GM12874 (cell line): ENCODE measurements around the gene INSC.

Source experiments
- CTCF ChIP-seq: IDR thresholded peaks from 2 replicates; pipeline ENCODE4 v1.5.1; 2011; ENCODE audit warnings: low read depth, mild to moderate bottlenecking, control low read depth, low read length, moderate library complexity; ENCODE audit not compliant: insufficient read depth

Gene INSC

DNA sequence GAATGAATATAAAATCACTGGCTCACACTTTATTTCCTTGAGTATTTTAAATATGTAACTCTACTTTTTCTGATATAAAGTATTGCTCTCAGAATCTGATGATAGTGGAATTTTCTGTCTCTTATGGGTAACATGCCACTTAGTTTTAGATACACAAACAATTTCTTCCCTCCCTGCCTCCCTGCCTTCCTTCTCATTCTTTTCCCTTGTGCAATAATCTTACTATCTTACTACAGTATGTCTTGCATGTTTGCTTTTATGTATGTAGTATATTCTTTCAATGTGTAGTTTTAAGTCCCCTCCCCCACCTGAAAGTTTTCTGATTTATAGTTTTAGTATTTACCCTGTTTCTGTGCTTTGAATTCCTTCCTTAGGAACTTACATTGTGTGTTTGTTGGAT is 48.4 kb downstream of the INSC start:
- no peak for TF ChIP-seq CTCF

GRCh38 chr11:15166204-15166603 is 51.5 kb downstream of the INSC start:
- no peak for TF ChIP-seq CTCF

DNA sequence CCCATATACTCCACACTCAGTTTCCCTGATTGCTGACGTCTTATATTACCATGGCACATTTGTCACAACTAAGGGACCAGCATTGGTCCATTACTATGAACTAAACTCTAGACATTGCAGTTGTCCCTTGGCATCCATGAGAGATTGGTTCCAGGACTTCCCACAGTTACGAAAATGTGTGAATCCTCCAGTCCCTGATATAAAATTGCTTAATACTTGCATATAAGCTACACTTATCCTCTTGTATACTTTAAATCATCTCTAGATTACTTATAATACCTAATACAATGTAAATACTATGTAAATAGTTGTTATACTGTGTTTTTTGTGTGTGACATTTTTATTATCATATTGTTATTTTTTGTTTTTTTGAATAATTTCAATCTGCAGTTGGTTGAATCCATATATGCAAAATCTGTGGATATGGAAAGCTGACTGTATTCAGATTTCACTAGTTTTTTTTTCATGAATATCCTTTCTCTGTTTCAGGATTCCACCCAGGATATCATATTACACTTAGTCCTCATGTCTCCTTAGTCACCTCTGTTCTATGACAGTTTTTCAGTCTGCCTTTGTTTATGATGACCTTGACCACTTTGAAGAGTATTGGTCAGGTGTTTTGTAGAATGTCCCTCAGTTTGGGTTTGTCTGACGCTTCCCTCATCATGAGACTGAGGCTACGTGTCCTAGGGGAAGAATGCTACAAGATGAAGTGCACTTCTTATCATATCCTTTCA is 55.3 kb downstream of the INSC start:
- TF ChIP-seq CTCF: no peak

GRCh38 chr11:15170698-15171097 is 56.0 kb downstream of the INSC start:
- no peak for TF ChIP-seq CTCF

GRCh38 chr11:15171956-15172355 is 57.2 kb downstream of the INSC start:
- no peak for TF ChIP-seq CTCF

DNA sequence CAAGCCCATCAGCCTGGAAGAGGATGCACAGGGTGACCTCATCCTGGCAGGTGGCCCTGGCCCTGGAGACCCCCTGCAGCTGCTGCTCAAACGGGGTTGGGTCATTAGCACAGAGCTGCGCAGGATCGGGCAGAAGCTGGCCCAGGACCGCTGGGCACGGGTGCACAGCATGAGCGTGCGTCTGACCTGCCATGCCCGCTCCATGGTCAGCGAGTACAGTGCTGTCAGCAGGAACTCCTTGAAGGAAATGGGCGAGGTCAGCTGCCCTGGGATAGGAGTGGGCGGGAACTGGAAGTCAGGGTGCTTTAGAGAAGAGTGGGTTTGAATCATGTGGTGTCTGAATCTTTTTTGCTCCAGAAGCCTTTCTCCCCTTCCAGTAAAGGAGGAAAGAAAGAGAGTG is 61.1 kb downstream of the INSC start:
- TF ChIP-seq CTCF: no peak

GRCh38 chr11:15176646-15177163 is 62.0 kb downstream of the INSC start:
- TF ChIP-seq CTCF: no peak

DNA sequence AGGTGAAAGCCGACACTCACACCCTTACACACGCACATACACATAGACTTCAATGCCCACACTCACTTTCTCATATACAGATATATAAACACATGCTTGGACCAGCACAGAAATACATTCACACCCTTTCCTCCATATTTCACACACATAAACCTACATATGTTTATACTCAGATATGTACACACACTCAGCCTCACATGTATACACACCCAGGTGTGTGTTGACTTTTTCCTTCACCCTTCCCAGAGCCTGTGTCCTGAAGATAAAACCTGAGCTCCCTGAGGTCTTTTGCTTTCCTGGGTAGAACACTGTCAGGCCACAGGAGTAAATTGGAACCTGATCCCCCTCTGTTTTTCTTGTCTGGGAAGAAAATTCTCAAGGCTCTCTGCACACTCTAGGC is 62.8 kb downstream of the INSC start:
- no peak for TF ChIP-seq CTCF
